DND-41 (cell line): ENCODE measurements around the gene TMPRSS6.

Experiments used
- ATAC-seq: fragments of 200-7000 bp; cut with Tn5 transposase; 3 replicates; pipeline ENCODE4 v1.9.1; 2021; ENCODE audit warnings: low read depth; ENCODE audit not compliant: insufficient read depth
- DNase-seq: peaks from one replicate; pipeline ENCODE4 v3.0.0-alpha.2; 2020
- H2AFZ ChIP-seq: 2 replicates; pipeline ENCODE4 v1.6.0; 2012; ENCODE audit warnings: low read depth, low read length
- H3K27ac ChIP-seq: 2 replicates; pipeline ENCODE4 v1.5.1; 2012; ENCODE audit warnings: low read length, inconsistent platforms
- H3K27me3 ChIP-seq: fragments of 200-600 bp; sonication (generic); 2 replicates; pipeline ENCODE4 v1.6.0; 2012; ENCODE audit warnings: low read length, mild to moderate bottlenecking, inconsistent platforms; ENCODE audit not compliant: insufficient read depth, poor library complexity
- H3K36me3 ChIP-seq: 2 replicates; pipeline ENCODE4 v1.5.1; 2012; ENCODE audit warnings: low read length, inconsistent platforms; ENCODE audit not compliant: insufficient read depth
- H3K4me1 ChIP-seq: 2 replicates; pipeline ENCODE4 v1.5.1; 2012; ENCODE audit warnings: mild to moderate bottlenecking, low read length; ENCODE audit not compliant: insufficient read depth
- H3K4me2 ChIP-seq: 2 replicates; pipeline ENCODE4 v1.6.0; 2012; ENCODE audit warnings: mild to moderate bottlenecking, moderate library complexity, low read length, inconsistent platforms; ENCODE audit not compliant: insufficient read depth
- H3K4me3 ChIP-seq, 2 experiments: fragments of 200-600 bp in 1 of 2; shearing (Covaris generic) in 1 of 2; 2 replicates each; pipeline ENCODE4 v1.5.1; 2012 to 2016; ENCODE audit warnings: inconsistent platforms in 2 of 2, low read length in 2 of 2, mild to moderate bottlenecking in 2 of 2, low read depth in 1 of 2, moderate library complexity in 1 of 2
- H3K79me2 ChIP-seq: 2 replicates; pipeline ENCODE4 v1.6.0; 2012; ENCODE audit warnings: low read length, inconsistent platforms; ENCODE audit not compliant: insufficient read depth
- H3K9ac ChIP-seq: 2 replicates; pipeline ENCODE4 v1.6.0; 2012; ENCODE audit warnings: low read depth, mild to moderate bottlenecking, inconsistent platforms, low read length, moderate library complexity
- H3K9me3 ChIP-seq: 2 replicates; pipeline ENCODE4 v1.5.1; 2012; ENCODE audit warnings: low read length, moderate library complexity, mild to moderate bottlenecking, inconsistent platforms; ENCODE audit not compliant: insufficient read depth, severe bottlenecking
- H4K20me1 ChIP-seq: 2 replicates; pipeline ENCODE4 v1.6.0; 2012; ENCODE audit warnings: low read length; ENCODE audit not compliant: insufficient read depth
- CTCF ChIP-seq: IDR thresholded peaks from 2 replicates; pipeline ENCODE4 v1.5.1; 2012; ENCODE audit warnings: borderline replicate concordance, low read length, moderate library complexity, mild to moderate bottlenecking; ENCODE audit not compliant: poor library complexity, severe bottlenecking; ENCODE audit errors: extremely low read depth
- EZH2 ChIP-seq: IDR thresholded peaks from 3 replicates; pipeline ENCODE4 v1.6.1; 2012; ENCODE audit warnings: borderline replicate concordance, low read depth, mild to moderate bottlenecking, moderate library complexity, low read length, inconsistent platforms; ENCODE audit not compliant: severe bottlenecking

Gene TMPRSS6

GRCh38 chr22:37018086-37018814 is 91.3 kb downstream of the TMPRSS6 start:
- Histone ChIP-seq H3K9me3 (no peaks in the 10 kb centered on the region), H3K79me2 (no peaks in the 10 kb centered on the region), H3K4me1 (no peaks in the 10 kb centered on the region), H2AFZ (no peak overlapping the region), H4K20me1 (0 out of 2 replicates have a peak, but pooled peaks cover 6% of the 10 kb centered on the region), H3K9ac (no peak overlapping the region), H3K27me3 (peaks cover 9% of the 10 kb centered on the region), H3K4me3 (no peak overlapping the region), H3K4me2 (no peak overlapping the region), H3K27ac (no peak overlapping the region), H3K36me3 (no peaks in the 10 kb centered on the region)
- no peak for DNase-seq
- TF ChIP-seq CTCF (no peak), EZH2 (no peak)
- no peak for ATAC-seq

GRCh38 chr22:37017356-37017755 is 92.2 kb downstream of the TMPRSS6 start:
- Histone ChIP-seq H3K4me2 (no peak overlapping the region), H3K79me2 (no peaks in the 10 kb centered on the region)
- no peak for DNase-seq

GRCh38 chr22:37016134-37016910 is 93.2 kb downstream of the TMPRSS6 start:
- Histone ChIP-seq H3K4me1 (no peaks in the 10 kb centered on the region), H3K9me3 (no peaks in the 10 kb centered on the region), H3K4me2 (no peak overlapping the region), H3K4me3 (no peak overlapping the region), H3K36me3 (no peaks in the 10 kb centered on the region), H3K9ac (no peak overlapping the region), H2AFZ (no peak overlapping the region), H3K79me2 (no peaks in the 10 kb centered on the region), H3K27me3 (peaks cover 9% of the 10 kb centered on the region), H3K27ac (no peak overlapping the region), H4K20me1 (0 out of 2 replicates have a peak, but pooled peaks cover 6% of the 10 kb centered on the region)
- no peak for TF ChIP-seq CTCF
- DNase-seq = no peak
- no peak for ATAC-seq

More at GRCh38 chr22:37017356-37017755, 92.2 kb downstream of the TMPRSS6 start:
- no peak overlapping the region for H3K27ac ChIP-seq
- no peak for ATAC-seq
- H3K27me3 ChIP-seq = peaks cover 9% of the 10 kb centered on the region
- no peaks in the 10 kb centered on the region for H3K4me1 ChIP-seq
- no peak overlapping the region for H3K4me3 ChIP-seq
- no peaks in the 10 kb centered on the region for H3K9me3 ChIP-seq
- TF ChIP-seq EZH2 = no peak
- 0 out of 2 replicates have a peak, but pooled peaks cover 6% of the 10 kb centered on the region for H4K20me1 ChIP-seq
- no peaks in the 10 kb centered on the region for H3K36me3 ChIP-seq
- H2AFZ ChIP-seq = no peak overlapping the region
- H3K9ac ChIP-seq = no peak overlapping the region

GRCh38 chr22:37015587-37015878 is 94.0 kb downstream of the TMPRSS6 start:
- no peak for TF ChIP-seq CTCF
- TF ChIP-seq EZH2 = no peak
- H3K9me3 ChIP-seq = no peaks in the 10 kb centered on the region
- ATAC-seq (no peak), DNase-seq (no peak)
- no peak overlapping the region for H2AFZ ChIP-seq
- peaks cover 8% of the 10 kb centered on the region for H3K27me3 ChIP-seq
- H3K4me1 ChIP-seq = no peaks in the 10 kb centered on the region
- H4K20me1 ChIP-seq = 0 out of 2 replicates have a peak, but pooled peaks cover 6% of the 10 kb centered on the region
- no peaks in the 10 kb centered on the region for H3K79me2 ChIP-seq
- H3K9ac ChIP-seq = no peak overlapping the region
- no peak overlapping the region for H3K4me2 ChIP-seq
- H3K36me3 ChIP-seq = no peaks in the 10 kb centered on the region
- no peak overlapping the region for H3K27ac ChIP-seq
- no peak overlapping the region for H3K4me3 ChIP-seq
